Prostate gland (tissue), 2 donors: ENCODE results near the gene PITX3.

Source experiments
- CTCF ChIP-seq, 4 experiments: fragments of 200-600 bp in 2 of 4; fragments of 450-650 bp in 2 of 4; sonication (generic) in 2 of 4; IDR thresholded peaks; 1 replicate in 3 of 4; 2 replicates in 1 of 4; pipeline ENCODE4 v1.5.1; 2016 to 2019; ENCODE audit warnings: antibody characterized with exemption in 4 of 4, mild to moderate bottlenecking in 2 of 4, moderate library complexity in 2 of 4
- POLR2A ChIP-seq: fragments of 450-650 bp; IDR thresholded peaks from one replicate; pipeline ENCODE4 v1.6.1; 2016; ENCODE audit warnings: antibody characterized with exemption, mild to moderate bottlenecking
- POLR2AphosphoS5 ChIP-seq: sonication (generic); formaldehyde crosslinking; IDR thresholded peaks from one replicate; pipeline ENCODE4 v1.6.1; 2017; ENCODE audit warnings: antibody characterized with exemption

- no peak for TF ChIP-seq CTCF (IDR thresholded peaks at IDR 0.05)
- no peak for TF ChIP-seq POLR2AphosphoS5
- TF ChIP-seq POLR2A, result no peak
Measured at GRCh38 chr10:102287538-102287937, 46.2 kb upstream of the PITX3 start.
